Measurements from ENCODE around the gene TMEM186.
"Not testable (repeated sequence)": the region's sequence is repeated elsewhere in the genome, so short reads cannot be mapped to it uniquely, and the experiment has no call there.

Gene TMEM186

DNA sequence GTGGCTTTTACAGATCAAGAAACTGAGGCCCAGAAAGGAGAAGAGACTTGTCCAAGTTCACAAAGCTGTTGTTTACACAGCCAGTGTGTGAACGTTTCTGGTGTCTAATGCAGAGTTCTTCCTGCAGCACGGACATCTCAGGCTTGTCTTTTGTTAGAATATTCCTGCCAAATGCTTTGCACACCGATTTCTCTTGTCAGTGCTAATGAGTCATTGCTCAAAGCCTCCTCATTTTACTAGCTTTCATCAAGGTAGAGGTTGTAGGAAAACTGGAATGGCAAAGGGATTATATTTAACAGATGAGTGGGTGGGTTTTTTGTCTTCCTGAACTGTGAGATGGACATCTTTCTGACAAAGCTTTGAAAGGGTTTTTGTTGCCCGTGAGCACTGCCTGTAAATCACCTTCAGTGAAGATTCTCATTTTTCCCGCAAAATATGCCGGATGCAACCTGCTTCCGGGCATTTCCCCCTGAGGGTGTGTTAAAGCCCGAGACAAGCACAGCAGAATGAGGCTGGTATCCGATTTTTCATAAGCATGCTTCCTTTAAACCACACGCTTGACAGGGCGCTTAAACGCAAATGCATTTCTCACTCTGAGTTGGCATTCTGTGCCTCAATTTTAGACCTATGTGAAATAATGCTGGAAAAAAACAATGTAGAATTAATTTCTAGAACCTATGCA is 14.9 kb upstream of the TMEM186 start:
- Histone ChIP-seq H3K9ac (ENCODE audit: low read depth in 1 of 2, low read length in 2 of 2) (no peak overlapping the region), H3K4me3 (ENCODE audit: low read length in 2 of 2) (no peak overlapping the region), H3K36me3 (ENCODE audit: control insufficient read depth in 2 of 2, insufficient read depth in 2 of 2, low read length in 2 of 2) (peaks cover 73 to 89% of the 10 kb centered on the region in 2 donors), H3K9me3 (ENCODE audit: control insufficient read depth in 2 of 2, low read length in 2 of 2) (no peaks in the 10 kb centered on the region), H3K27me3 (ENCODE audit: control insufficient read depth in 2 of 2, insufficient read depth in 2 of 2, low read length in 2 of 2) (no peaks in the 10 kb centered on the region), H3K27ac (ENCODE audit: low read depth in 2 of 2, low read length in 2 of 2) (no peak overlapping the region), H3K4me1 (ENCODE audit: control insufficient read depth in 2 of 2, insufficient read depth in 2 of 2, low read length in 2 of 2) (no peaks in the 10 kb centered on the region)

DNA sequence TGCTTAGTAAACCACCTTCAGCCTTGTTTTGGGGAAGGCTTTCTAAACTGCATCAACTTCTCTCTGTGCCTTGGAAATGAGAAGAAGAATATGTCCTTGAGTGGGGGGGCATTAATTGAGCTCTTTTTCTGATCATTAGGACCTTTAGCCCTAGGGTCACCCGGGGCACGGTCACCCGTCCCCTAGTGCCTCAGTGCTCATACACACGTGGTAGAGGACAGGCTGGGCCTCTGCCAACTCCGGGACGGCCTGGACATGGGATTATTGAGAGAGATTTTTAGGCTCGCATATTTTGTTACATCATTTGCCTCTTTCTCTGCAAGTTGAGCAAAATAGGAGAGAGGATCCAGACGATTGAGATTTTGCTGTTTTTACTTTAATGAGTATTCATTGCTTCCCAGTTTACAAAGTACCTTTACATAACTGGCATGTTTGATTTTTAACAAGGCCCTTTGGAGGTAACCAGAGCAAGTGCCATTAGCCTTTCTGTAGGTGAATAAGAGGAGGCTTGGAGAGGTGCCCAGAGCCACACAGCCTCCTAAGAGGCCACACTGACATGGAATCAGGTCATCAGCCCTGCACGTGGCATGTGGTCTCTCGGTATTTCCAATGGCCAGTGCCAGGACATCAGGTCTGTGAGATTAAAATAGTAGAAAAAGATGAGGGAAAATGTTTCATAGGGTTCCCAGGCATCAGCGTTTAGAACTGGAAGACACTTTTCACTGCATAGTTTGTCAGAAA is 11.3 kb upstream of the TMEM186 start:
- no peak overlapping the region for H3K9ac ChIP-seq (ENCODE audit: low read depth in 1 of 2, low read length in 2 of 2)

DNA sequence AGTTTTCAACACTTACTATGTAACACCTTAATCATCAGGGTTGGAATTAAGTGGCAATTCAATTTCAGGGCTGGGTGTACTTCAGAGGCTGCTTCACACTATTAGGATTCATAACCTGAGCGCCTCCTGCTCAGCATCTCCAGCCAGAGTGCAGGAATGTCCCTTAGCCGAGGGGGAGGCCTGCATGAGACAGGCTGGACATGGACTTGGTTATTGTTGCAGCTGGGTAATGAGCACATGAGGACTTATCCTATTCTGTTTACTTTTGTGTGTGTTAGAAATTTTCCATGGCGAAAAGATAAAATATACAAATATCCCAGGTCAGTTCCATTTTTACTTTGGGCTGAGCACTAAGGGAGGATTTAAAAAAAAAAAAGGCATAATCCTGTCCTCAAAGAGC is 10.6 kb upstream of the TMEM186 start:
- Histone ChIP-seq H3K36me3 (ENCODE audit: control insufficient read depth in 2 of 2, insufficient read depth in 2 of 2, low read length in 2 of 2) (peaks cover 73 to 93% of the 10 kb centered on the region in 2 donors), H3K27me3 (ENCODE audit: control insufficient read depth in 2 of 2, insufficient read depth in 2 of 2, low read length in 2 of 2) (no peaks in the 10 kb centered on the region), H3K9ac (ENCODE audit: low read depth in 1 of 2, low read length in 2 of 2) (no peak overlapping the region), H3K4me1 (ENCODE audit: control insufficient read depth in 2 of 2, insufficient read depth in 2 of 2, low read length in 2 of 2) (no peaks in the 10 kb centered on the region), H3K9me3 (ENCODE audit: control insufficient read depth in 2 of 2, low read length in 2 of 2) (no peaks in the 10 kb centered on the region), H3K27ac (ENCODE audit: low read depth in 2 of 2, low read length in 2 of 2) (no peak overlapping the region), H3K4me3 (ENCODE audit: low read length in 2 of 2) (no peak overlapping the region)

More for the DNA sequence above, 11.3 kb upstream of the TMEM186 start:
- no peaks in the 10 kb centered on the region for H3K4me1 ChIP-seq (ENCODE audit: control insufficient read depth in 2 of 2, insufficient read depth in 2 of 2, low read length in 2 of 2)
- H3K4me3 ChIP-seq (ENCODE audit: low read length in 2 of 2): no peak overlapping the region
- H3K36me3 ChIP-seq (ENCODE audit: control insufficient read depth in 2 of 2, insufficient read depth in 2 of 2, low read length in 2 of 2): peaks cover 76 to 94% of the 10 kb centered on the region in 2 donors
- H3K27ac ChIP-seq (ENCODE audit: low read depth in 2 of 2, low read length in 2 of 2): no peak overlapping the region
- no peaks in the 10 kb centered on the region for H3K27me3 ChIP-seq (ENCODE audit: control insufficient read depth in 2 of 2, insufficient read depth in 2 of 2, low read length in 2 of 2)
- H3K9me3 ChIP-seq (ENCODE audit: control insufficient read depth in 2 of 2, low read length in 2 of 2): no peaks in the 10 kb centered on the region

DNA sequence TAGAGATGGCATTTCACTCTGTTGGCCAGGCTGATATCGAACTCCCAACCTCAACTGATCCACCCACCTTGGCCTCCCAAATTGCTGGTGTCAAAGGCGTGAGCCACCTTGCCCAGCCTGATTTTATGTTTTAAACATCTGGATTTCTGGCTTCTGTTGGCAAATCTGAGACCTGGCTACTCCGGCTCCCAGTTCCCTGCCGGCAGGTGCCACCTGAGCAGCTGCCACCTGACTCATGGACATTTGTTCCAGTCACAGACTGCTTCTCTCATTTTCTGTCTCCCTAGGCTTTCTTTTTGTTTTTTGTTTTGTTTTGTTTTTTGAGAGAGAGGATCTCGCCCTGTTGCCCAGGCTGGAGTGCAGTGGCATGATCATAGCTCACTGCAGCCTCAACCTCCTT is 9.8 kb upstream of the TMEM186 start:
- Histone ChIP-seq H3K9me3 (ENCODE audit: control insufficient read depth in 2 of 2, low read length in 2 of 2) (no peaks in the 10 kb centered on the region), H3K4me3 (ENCODE audit: low read length in 2 of 2) (no peak overlapping the region), H3K27ac (ENCODE audit: low read depth in 2 of 2, low read length in 2 of 2) (no peak overlapping the region), H3K36me3 (ENCODE audit: control insufficient read depth in 2 of 2, insufficient read depth in 2 of 2, low read length in 2 of 2) (peaks cover 71 to 92% of the 10 kb centered on the region in 2 donors), H3K27me3 (ENCODE audit: control insufficient read depth in 2 of 2, insufficient read depth in 2 of 2, low read length in 2 of 2) (no peaks in the 10 kb centered on the region), H3K4me1 (ENCODE audit: control insufficient read depth in 2 of 2, insufficient read depth in 2 of 2, low read length in 2 of 2) (peaks cover 0 to under 1% of the 10 kb centered on the region in 2 donors), H3K9ac (ENCODE audit: low read depth in 1 of 2, low read length in 2 of 2) (no peak overlapping the region)

DNA sequence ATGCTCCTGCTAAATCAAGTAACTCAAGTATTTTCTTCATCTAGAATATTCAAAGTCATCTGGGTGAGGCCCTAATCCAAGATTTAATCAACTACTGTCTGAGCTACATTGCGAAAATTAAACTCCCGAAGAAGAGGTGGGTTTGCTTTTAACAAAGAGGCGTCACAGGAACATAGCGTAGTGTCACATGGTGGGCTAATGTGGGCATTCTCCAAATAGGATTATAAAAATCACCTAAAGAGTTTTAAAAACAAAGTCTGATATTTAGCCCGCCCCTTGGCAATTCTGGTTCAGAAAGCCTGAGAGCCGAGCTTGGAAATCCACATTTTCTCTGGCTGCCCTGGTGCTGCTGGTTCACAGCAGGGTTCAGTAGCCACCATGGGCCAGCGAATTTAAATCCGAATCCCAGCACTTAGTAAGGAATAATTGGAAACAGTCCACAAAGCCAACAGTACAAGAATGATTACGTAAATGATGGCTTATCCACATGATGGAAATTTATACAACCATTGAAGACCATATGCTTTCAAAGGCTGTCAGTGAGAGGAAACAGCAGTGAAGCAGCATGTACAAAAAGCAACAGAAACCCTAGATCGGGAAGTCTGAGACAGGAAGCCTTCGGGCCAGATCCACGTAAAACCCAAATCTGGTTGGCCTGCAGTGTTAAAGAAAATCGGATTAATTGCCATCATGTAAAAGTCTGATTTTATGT is 9.0 kb upstream of the TMEM186 start:
- H3K36me3 ChIP-seq (ENCODE audit: control insufficient read depth in 2 of 2, insufficient read depth in 2 of 2, low read length in 2 of 2): peaks cover 70 to 91% of the 10 kb centered on the region in 2 donors
- no peak overlapping the region for H3K27ac ChIP-seq (ENCODE audit: low read depth in 2 of 2, low read length in 2 of 2)
- peaks cover 0 to 4% of the 10 kb centered on the region in 2 donors for H3K4me1 ChIP-seq (ENCODE audit: control insufficient read depth in 2 of 2, insufficient read depth in 2 of 2, low read length in 2 of 2)
- no peaks in the 10 kb centered on the region for H3K9me3 ChIP-seq (ENCODE audit: control insufficient read depth in 2 of 2, low read length in 2 of 2)
- no peak overlapping the region for H3K9ac ChIP-seq (ENCODE audit: low read depth in 1 of 2, low read length in 2 of 2)
- no peaks in the 10 kb centered on the region for H3K27me3 ChIP-seq (ENCODE audit: control insufficient read depth in 2 of 2, insufficient read depth in 2 of 2, low read length in 2 of 2)
- no peak overlapping the region for H3K4me3 ChIP-seq (ENCODE audit: low read length in 2 of 2)

DNA sequence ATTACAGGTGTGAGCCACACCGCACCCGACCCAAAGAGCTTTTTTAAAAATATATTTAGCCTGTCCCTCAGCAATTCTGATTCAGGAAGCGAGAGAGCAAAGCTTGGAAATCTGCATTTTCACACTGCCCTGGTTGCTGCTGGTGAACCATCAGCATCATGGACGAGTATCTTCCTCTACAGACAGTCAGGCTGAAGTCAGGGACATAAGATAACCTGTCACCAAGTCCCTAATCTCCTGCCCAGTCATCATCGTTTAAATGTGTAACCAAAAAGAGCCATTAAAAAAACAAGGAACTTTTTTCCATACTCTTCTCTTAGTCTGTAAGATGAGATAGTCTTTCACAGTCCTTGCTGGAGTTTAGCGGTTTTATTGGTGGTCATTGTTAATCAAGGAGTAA is 6.9 kb upstream of the TMEM186 start:
- H3K9me3 ChIP-seq (ENCODE audit: control insufficient read depth in 2 of 2, low read length in 2 of 2): no peaks in the 10 kb centered on the region
- H3K27ac ChIP-seq (ENCODE audit: low read depth in 2 of 2, low read length in 2 of 2): no peak overlapping the region
- H3K36me3 ChIP-seq (ENCODE audit: control insufficient read depth in 2 of 2, insufficient read depth in 2 of 2, low read length in 2 of 2): peaks cover 57 to 70% of the 10 kb centered on the region in 2 donors
- peaks cover 3 to 11% of the 10 kb centered on the region in 2 donors for H3K4me1 ChIP-seq (ENCODE audit: control insufficient read depth in 2 of 2, insufficient read depth in 2 of 2, low read length in 2 of 2)
- H3K9ac ChIP-seq (ENCODE audit: low read depth in 1 of 2, low read length in 2 of 2): no peak overlapping the region
- no peaks in the 10 kb centered on the region for H3K27me3 ChIP-seq (ENCODE audit: control insufficient read depth in 2 of 2, insufficient read depth in 2 of 2, low read length in 2 of 2)
- H3K4me3 ChIP-seq (ENCODE audit: low read length in 2 of 2): no peak overlapping the region

DNA sequence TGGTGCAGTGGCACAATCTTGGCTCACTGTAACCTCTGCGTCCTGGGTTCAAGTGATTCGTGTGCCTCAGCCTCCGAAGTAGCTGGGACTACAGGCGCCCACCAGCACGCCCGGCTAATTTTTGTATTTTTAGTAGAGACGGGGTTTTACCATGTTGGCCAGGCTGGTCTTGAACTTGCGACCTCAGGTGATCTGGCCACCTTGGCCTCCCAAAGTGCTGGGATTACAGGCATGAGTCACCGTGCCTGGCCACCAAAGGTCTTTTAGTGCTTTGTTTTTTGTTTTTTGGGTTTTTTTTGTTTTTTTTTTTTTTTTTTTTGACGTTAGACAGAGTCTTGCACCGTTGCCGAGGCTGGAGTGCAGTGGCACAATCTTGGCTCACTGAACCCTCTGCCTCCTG is 6.3 kb upstream of the TMEM186 start:
- peaks cover 9 to 15% of the 10 kb centered on the region in 2 donors for H3K4me1 ChIP-seq (ENCODE audit: control insufficient read depth in 2 of 2, insufficient read depth in 2 of 2, low read length in 2 of 2)
- H3K27me3 ChIP-seq (ENCODE audit: control insufficient read depth in 2 of 2, insufficient read depth in 2 of 2, low read length in 2 of 2); H3K4me3 ChIP-seq (ENCODE audit: low read length in 2 of 2); H3K9ac ChIP-seq (ENCODE audit: low read depth in 1 of 2, low read length in 2 of 2); H3K27ac ChIP-seq (ENCODE audit: low read depth in 2 of 2, low read length in 2 of 2); H3K9me3 ChIP-seq (ENCODE audit: control insufficient read depth in 2 of 2, low read length in 2 of 2): not testable (repeated sequence)
- peaks cover 51 to 64% of the 10 kb centered on the region in 2 donors for H3K36me3 ChIP-seq (ENCODE audit: control insufficient read depth in 2 of 2, insufficient read depth in 2 of 2, low read length in 2 of 2)

DNA sequence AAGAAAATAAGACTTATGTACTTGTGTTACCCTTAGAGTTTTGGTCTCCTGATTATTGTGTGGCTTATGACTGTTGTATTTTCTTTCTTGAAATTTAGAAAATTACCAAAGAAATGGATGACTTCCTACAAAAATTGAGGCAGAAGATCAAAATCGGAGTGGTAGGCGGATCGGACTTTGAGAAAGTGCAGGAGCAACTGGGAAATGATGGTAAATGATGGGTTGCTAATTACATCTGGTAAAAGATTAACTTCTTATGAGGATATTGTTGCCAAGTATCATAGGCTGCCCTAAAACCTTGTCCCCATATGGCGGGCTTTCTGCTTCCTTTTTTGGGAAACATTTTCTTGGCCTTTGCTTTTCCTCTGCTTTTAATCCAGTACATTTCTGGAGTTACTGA is 4.3 kb upstream of the TMEM186 start:
- Histone ChIP-seq H3K36me3 (ENCODE audit: control insufficient read depth in 2 of 2, insufficient read depth in 2 of 2, low read length in 2 of 2) (peaks cover 36 to 44% of the 10 kb centered on the region in 2 donors), H3K9ac (ENCODE audit: low read depth in 1 of 2, low read length in 2 of 2) (no peak overlapping the region)

DNA sequence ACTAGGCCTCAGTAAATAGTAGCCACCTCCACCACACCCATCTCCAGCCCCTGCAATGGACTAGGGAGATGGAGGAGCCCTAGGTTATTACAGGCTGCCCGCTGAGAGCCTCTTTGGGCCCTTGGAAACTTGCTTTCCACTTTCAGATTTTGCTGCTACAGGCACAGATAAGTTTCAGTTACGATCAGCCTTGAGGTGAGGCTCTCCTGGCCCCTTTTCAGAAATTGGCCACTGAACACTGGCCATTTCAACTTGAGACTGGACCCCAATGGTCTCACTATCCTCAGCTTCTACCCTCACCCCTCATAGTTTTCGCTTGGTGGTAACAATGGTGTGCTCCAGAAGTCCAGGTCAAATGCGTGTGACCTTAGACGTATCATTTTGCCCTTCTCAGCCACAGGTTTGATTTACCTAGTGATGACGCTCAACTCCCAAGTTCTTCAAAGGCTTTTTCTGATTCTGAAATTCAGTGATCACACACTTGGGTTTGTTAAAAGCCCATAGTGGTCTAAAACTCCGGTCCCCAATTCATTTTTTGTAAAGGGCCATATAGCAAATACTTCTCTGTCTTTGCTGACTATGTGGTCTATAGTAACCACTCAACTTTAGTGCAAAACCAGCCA is 1.2 kb upstream of the TMEM186 start:
- H3K36me3 ChIP-seq (ENCODE audit: control insufficient read depth in 2 of 2, insufficient read depth in 2 of 2, low read length in 2 of 2): peaks cover 19 to 23% of the 10 kb centered on the region in 2 donors
- peak overlapping the region; percentile 79 to 87 for H3K27ac ChIP-seq (ENCODE audit: low read depth in 2 of 2, low read length in 2 of 2)
- H3K4me1 ChIP-seq (ENCODE audit: control insufficient read depth in 2 of 2, insufficient read depth in 2 of 2, low read length in 2 of 2): peaks cover 25 to 27% of the 10 kb centered on the region in 2 donors
- H3K4me3 ChIP-seq (ENCODE audit: low read length in 2 of 2): peak overlapping the region; percentile 89
- H3K9me3 ChIP-seq (ENCODE audit: control insufficient read depth in 2 of 2, low read length in 2 of 2): no peaks in the 10 kb centered on the region
- H3K27me3 ChIP-seq (ENCODE audit: control insufficient read depth in 2 of 2, insufficient read depth in 2 of 2, low read length in 2 of 2): no peaks in the 10 kb centered on the region
- H3K9ac ChIP-seq (ENCODE audit: low read depth in 1 of 2, low read length in 2 of 2): peak overlapping the region; percentile 77 to 81

More for the DNA sequence above, 4.3 kb upstream of the TMEM186 start:
- H3K4me3 ChIP-seq (ENCODE audit: low read length in 2 of 2): peak overlapping the region in 1 of 2 donors; percentile 26
- peaks cover 21 to 23% of the 10 kb centered on the region in 2 donors for H3K4me1 ChIP-seq (ENCODE audit: control insufficient read depth in 2 of 2, insufficient read depth in 2 of 2, low read length in 2 of 2)
- no peaks in the 10 kb centered on the region for H3K9me3 ChIP-seq (ENCODE audit: control insufficient read depth in 2 of 2, low read length in 2 of 2)
- H3K27me3 ChIP-seq (ENCODE audit: control insufficient read depth in 2 of 2, insufficient read depth in 2 of 2, low read length in 2 of 2): no peaks in the 10 kb centered on the region
- H3K27ac ChIP-seq (ENCODE audit: low read depth in 2 of 2, low read length in 2 of 2): no peak overlapping the region

Data from mucosa of rectum (tissue), 2 donors.